B cell (primary cell): ENCODE results near the gene CTSA. TPM values are rescaled to one million over a fixed set of nuclear protein-coding genes. Genes with fewer than 3 reads are reported as not detected.
A peak's percentile ranks its signal among the peaks of the same experiment; 100 is the strongest.

Experiments
- ATAC-seq: fragments of 200-7000 bp; cut with Tn5 transposase; one replicate; pipeline ENCODE4 v1.10.0; 2021; ENCODE audit warnings: low read depth, mild to moderate bottlenecking, moderate number of reproducible peaks, moderate library complexity
- CTCF ChIA-PET: fragments of 350-600 bp; sonication (Branson Sonifier 250); formaldehyde crosslinking; loops from one replicate; lab custom pipeline; 2021; ENCODE audit warnings: antibody characterized with exemption, inconsistent platforms; lab: Charles Lee
- POLR2A ChIA-PET: fragments of 350-600 bp; sonication (Branson Sonifier 250); formaldehyde crosslinking; loops from one replicate; lab custom pipeline; 2021; ENCODE audit warnings: antibody characterized with exemption; lab: Charles Lee
- DNase-seq: peaks from one replicate; pipeline ENCODE4 v3.0.0; 2013
- H2AFZ ChIP-seq: 2 replicates; pipeline ENCODE4 v1.6.1; 2012; ENCODE audit warnings: mild to moderate bottlenecking, low read depth, low read length; ENCODE audit not compliant: insufficient read depth, poor library complexity, severe bottlenecking
- H3K27ac ChIP-seq, 2 donors: 1 replicate in 1 of 2; 2 replicates in 1 of 2; pipeline ENCODE4 v1.5.1; 2012 to 2013; ENCODE audit warnings: low read length in 2 of 2, mild to moderate bottlenecking in 2 of 2, moderate library complexity in 1 of 2
- H3K27me3 ChIP-seq, 4 experiments: fragments of 200-600 bp in 1 of 4; sonication (generic) in 1 of 4; replicated peaks in 1 of 4; 1 replicate in 2 of 4; 2 replicates in 2 of 4; pipeline versions ENCODE4 v1.6.1 to v1.7.0; 2013 to 2016; ENCODE audit warnings: low read length in 3 of 4, mild to moderate bottlenecking in 2 of 4, mixed read lengths in 1 of 4, moderate library complexity in 1 of 4; ENCODE audit not compliant: insufficient read depth in 4 of 4, control insufficient read depth in 3 of 4; ENCODE audit errors: control extremely low read depth in 1 of 4
- H3K36me3 ChIP-seq, 2 experiments: replicated peaks in 1 of 2; 1 replicate in 1 of 2; 2 replicates in 1 of 2; pipeline versions ENCODE4 v1.6.1 to v1.7.1; 2013; ENCODE audit warnings: low read length in 1 of 2; ENCODE audit not compliant: insufficient read depth in 2 of 2, control insufficient read depth in 1 of 2; ENCODE audit errors: control extremely low read depth in 1 of 2, extremely low read depth in 1 of 2
- H3K4me1 ChIP-seq, 2 donors: fragments of 200-600 bp in 1 of 2; sonication (generic) in 1 of 2; 1 replicate in 1 of 2; 2 replicates in 1 of 2; pipeline versions ENCODE4 v1.5.1 to v1.6.1; 2013 to 2017; ENCODE audit warnings: low read length in 2 of 2; ENCODE audit not compliant: control insufficient read depth in 2 of 2, insufficient read depth in 2 of 2
- H3K4me2 ChIP-seq: replicated peaks from 2 replicates; pipeline ENCODE3; 2012; ENCODE audit warnings: mild to moderate bottlenecking, low read depth, low read length; ENCODE audit not compliant: poor library complexity, severe bottlenecking
- H3K4me3 ChIP-seq, 5 experiments: fragments of 200-600 bp in 1 of 5; sonication (generic) in 1 of 5; 1 replicate in 3 of 5; 2 replicates in 2 of 5; pipeline versions ENCODE4 v1.5.1 to v1.7.0; 2011 to 2016; ENCODE audit warnings: low read length in 4 of 5, mild to moderate bottlenecking in 4 of 5, low read depth in 2 of 5, control low read depth in 1 of 5, moderate library complexity in 1 of 5; ENCODE audit not compliant: insufficient read depth in 1 of 5; ENCODE audit errors: control extremely low read depth in 1 of 5, extremely low read depth in 1 of 5
- H3K79me2 ChIP-seq: fragments of 200-600 bp; sonication (generic); one replicate; pipeline ENCODE4 v1.6.0; 2016; ENCODE audit warnings: low read length; ENCODE audit not compliant: control insufficient read depth, insufficient read depth
- H3K9ac ChIP-seq: fragments of 200-600 bp; sonication (generic); 2 replicates; pipeline ENCODE4 v1.6.1; 2017; ENCODE audit warnings: mild to moderate bottlenecking, low read length, moderate library complexity
- H3K9me3 ChIP-seq, 3 donors: one replicate each; pipeline versions ENCODE4 v1.6.1 to v1.7.1; 2013; ENCODE audit warnings: low read length in 2 of 3; ENCODE audit not compliant: control insufficient read depth in 2 of 3, insufficient read depth in 1 of 3; ENCODE audit errors: control extremely low read depth in 1 of 3
- H4K20me1 ChIP-seq: 2 replicates; pipeline ENCODE4 v1.6.0; 2012; ENCODE audit warnings: mild to moderate bottlenecking, low read length; ENCODE audit not compliant: insufficient read depth, control insufficient read depth, poor library complexity, severe bottlenecking
- H3K27ac Mint-ChIP-seq: one replicate; pipeline ENCODE4 v1.8.0; 2021; ENCODE audit warnings: mixed read lengths
- H3K27me3 Mint-ChIP-seq: one replicate; pipeline ENCODE4 v1.8.0; 2021; ENCODE audit warnings: mixed read lengths
- H3K4me1 Mint-ChIP-seq: one replicate; pipeline ENCODE4 v1.8.0; 2021; ENCODE audit warnings: mixed read lengths
- H3K4me3 Mint-ChIP-seq: one replicate; pipeline ENCODE4 v1.8.0; 2021; ENCODE audit warnings: mixed read lengths
- H3K9me3 Mint-ChIP-seq: one replicate; pipeline ENCODE4 v1.8.0; 2022; ENCODE audit warnings: mixed read lengths; ENCODE audit not compliant: insufficient read depth
- EZH2 ChIP-seq: IDR thresholded peaks from 2 replicates; pipeline ENCODE4 v1.6.1; 2012; ENCODE audit warnings: borderline replicate concordance, low read depth, mild to moderate bottlenecking, moderate library complexity, low read length; ENCODE audit not compliant: insufficient read depth, poor library complexity, severe bottlenecking
- WGBS: methylation state at CpG from one replicate; pipeline ENCODE4 v1.1.5; 2013; ENCODE audit warnings: missing lambda C conversion rate; ENCODE audit not compliant: insufficient coverage; 5-methylcytosine and 5-hydroxymethylcytosine counted together
- intact Hi-C: fragments of 100-400 bp; cut with micrococcal nuclease; formaldehyde crosslinking; loops from one replicate; pipeline ENCODE4 v1.10.0; 2022
- polyA plus RNA-seq: library from polyadenylated mRNA; depleted of rRNA; stranded (reverse); fragments of >200 nt; gene quantifications from 2 replicates; pipeline ENCODE4 v1.2.3, GENCODE V29; 2012
- total RNA-seq, 2 donors: library from RNA; stranded (reverse); fragments of 120-200 nt in 1 of 2; gene quantifications; 1 replicate in 1 of 2; 2 replicates in 1 of 2; pipeline versions ENCODE4 v1.2.3 to v1.2.4, GENCODE V29; 2013 to 2022
- TF ChIP-seq, protein P1 (sequence below): fragments of 200-600 bp; IDR thresholded peaks from one replicate; pipeline ENCODE4 v1.8.0; 2022; ENCODE audit warnings: antibody characterized with exemption, mild to moderate bottlenecking

Gene CTSA
- total and polyA plus RNA-seq, 2 donors (not counting 1 experiment from before 2014, with no cell fraction given) = 100 to 107 TPM

DNA sequence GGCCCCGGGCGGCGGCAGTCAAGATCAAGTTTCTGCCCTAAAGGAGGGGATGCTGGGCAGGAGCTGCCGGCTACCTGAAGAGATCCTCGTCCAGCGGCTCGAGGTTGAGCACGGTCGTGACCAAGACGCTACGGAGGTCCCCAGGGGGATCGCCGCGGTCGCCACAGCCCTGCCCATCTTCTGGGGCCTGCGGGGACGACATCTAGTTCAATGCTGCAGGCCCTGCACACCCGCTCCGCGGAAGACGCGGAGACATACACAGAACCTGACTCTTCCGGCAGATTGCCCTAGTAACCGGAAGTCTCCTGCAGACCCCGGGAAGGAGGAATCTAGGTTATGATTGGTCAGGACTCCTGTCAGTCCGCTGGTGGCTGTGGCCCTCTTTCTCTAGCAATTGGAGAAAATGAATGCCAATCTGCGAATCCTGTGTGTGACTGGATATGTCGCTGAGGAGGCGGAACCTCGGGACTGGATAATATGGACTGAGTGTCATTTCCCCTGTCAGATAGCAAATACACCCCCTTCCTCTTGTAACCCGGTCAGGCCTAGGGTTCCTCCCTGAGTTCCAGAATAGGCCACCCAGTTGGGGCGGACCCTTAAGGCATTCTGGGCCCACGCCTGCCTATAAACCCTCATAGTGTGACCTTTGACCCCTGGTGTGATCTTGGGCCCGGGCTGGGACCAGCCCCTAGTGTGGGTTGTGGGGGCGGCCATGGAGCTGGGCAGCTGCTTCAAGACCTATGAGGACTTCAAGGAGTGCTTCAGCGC, 33.8 kb upstream of the CTSA start, which contains the start of the genes ACOT8 and ZSWIM3:
Gene ACOT8 (minus strand): TSS at position 279 of the 768 bp plus-strand sequence. CDS start 77 bp downstream, at position 202.
Gene ZSWIM3 (plus strand): TSS at position 501 of the 768 bp plus-strand sequence. CDS start 212 bp downstream, at position 713.
- Mint-ChIP-seq H3K27ac (peak within 1 kb of the TSS; percentile 96), H3K27me3 (no peaks in the 10 kb centered on the region), H3K9me3 (no peaks in the 10 kb centered on the region), H3K4me3 (peak within 1 kb of the TSS; percentile 93), H3K4me1 (peaks cover 38% of the 10 kb centered on the region)
- Histone ChIP-seq H2AFZ (peak within 1 kb of the TSS; percentile 90), H3K36me3 (peaks cover 0 to 23% of the 10 kb centered on the region in 2 experiments), H3K79me2 (peaks cover 76% of the 10 kb centered on the region), H3K4me3 (peak within 1 kb of the TSS; percentile 69 to 94 (median 81)), H3K4me2 (peak within 1 kb of the TSS; percentile 90), H3K9ac (peak within 1 kb of the TSS; percentile 78), H3K27ac (peak within 1 kb of the TSS; percentile 88), H4K20me1 (no peaks in the 10 kb centered on the region), H3K4me1 (peaks cover 18 to 29% of the 10 kb centered on the region in 2 donors), H3K27me3 (no peaks in the 10 kb centered on the region), H3K9me3 (peaks cover 0 to 3% (median 0%) of the 10 kb centered on the region in 3 donors)
- ChIA-PET POLR2A (interaction anchor here (0.6 to 1.6 kb wide), 6 partner anchors 15 to 450 kb away, joined by 3 to 5 read pairs (median 4); partner anchors contain the start of genes CTSA, NEURL2 and PCIF1), CTCF (interaction anchor here (1.6 to 2.0 kb wide), 3 partner anchors 21 to 58 kb away, joined by 4 to 8 read pairs (median 6); no protein-coding TSS in a partner anchor)
- intact Hi-C loops = loop anchor here (1.0 kb wide), 7 partner anchors 24 to 114 kb away; partner anchors contain the start of genes CTSA, DNTTIP1, NEURL2 and UBE2C
- ATAC-seq (peak; percentile 98), DNase-seq (peak; percentile 99)
- no peak for TF ChIP-seq EZH2
- TF ChIP-seq, protein P1, sequence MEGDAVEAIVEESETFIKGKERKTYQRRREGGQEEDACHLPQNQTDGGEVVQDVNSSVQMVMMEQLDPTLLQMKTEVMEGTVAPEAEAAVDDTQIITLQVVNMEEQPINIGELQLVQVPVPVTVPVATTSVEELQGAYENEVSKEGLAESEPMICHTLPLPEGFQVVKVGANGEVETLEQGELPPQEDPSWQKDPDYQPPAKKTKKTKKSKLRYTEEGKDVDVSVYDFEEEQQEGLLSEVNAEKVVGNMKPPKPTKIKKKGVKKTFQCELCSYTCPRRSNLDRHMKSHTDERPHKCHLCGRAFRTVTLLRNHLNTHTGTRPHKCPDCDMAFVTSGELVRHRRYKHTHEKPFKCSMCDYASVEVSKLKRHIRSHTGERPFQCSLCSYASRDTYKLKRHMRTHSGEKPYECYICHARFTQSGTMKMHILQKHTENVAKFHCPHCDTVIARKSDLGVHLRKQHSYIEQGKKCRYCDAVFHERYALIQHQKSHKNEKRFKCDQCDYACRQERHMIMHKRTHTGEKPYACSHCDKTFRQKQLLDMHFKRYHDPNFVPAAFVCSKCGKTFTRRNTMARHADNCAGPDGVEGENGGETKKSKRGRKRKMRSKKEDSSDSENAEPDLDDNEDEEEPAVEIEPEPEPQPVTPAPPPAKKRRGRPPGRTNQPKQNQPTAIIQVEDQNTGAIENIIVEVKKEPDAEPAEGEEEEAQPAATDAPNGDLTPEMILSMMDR = no peak
- WGBS = under 1% methylated on average over 31 of the region's 36 CpGs
